HG02970 (cell line): ENCODE measurements around the gene LDHA.

Experiments
- ATAC-seq: cut with Tn5 transposase; IDR thresholded peaks from one replicate; pipeline ENCODE4 v1.9.1; 2021; ENCODE audit warnings: mild to moderate bottlenecking, moderate library complexity, moderate number of reproducible peaks; ENCODE audit not compliant: unreplicated experiment, low FRiP score

Gene LDHA

GRCh38 chr11:18394275-18394927 lies at the start of gene LDHA:
Gene LDHA, plus strand, starts transcription at chr11:18394563. Its CDS starts 2,280 bp downstream, at chr11:18396843.
- ATAC-seq: peak; percentile 62

- ATAC-seq: no peak
Measured at GRCh38 chr11:18347471-18348125, 46.8 kb upstream of the LDHA start.

- no peak for ATAC-seq
Measured at GRCh38 chr11:18352581-18352980, 41.8 kb upstream of the LDHA start.

GRCh38 chr11:18358646-18359045 lies 35.7 kb upstream of the LDHA start:
- no peak for ATAC-seq

- ATAC-seq: no peak
Measured at GRCh38 chr11:18361154-18361553, 33.2 kb upstream of the LDHA start.

GRCh38 chr11:18364495-18365073 lies 29.8 kb upstream of the LDHA start:
- no peak for ATAC-seq

GRCh38 chr11:18365741-18366140 lies 28.6 kb upstream of the LDHA start:
- no peak for ATAC-seq

- ATAC-seq: no peak
Measured at GRCh38 chr11:18366286-18366685, 28.1 kb upstream of the LDHA start.

GRCh38 chr11:18367431-18367830 lies 26.9 kb upstream of the LDHA start:
- no peak for ATAC-seq

GRCh38 chr11:18368221-18368620 lies 26.1 kb upstream of the LDHA start:
- ATAC-seq: no peak

- ATAC-seq: no peak
Measured at GRCh38 chr11:18369398-18369797, 25.0 kb upstream of the LDHA start.

- no peak for ATAC-seq
Measured at GRCh38 chr11:18371279-18371678, 23.1 kb upstream of the LDHA start.

- ATAC-seq: no peak
Measured at GRCh38 chr11:18372201-18372600, 22.2 kb upstream of the LDHA start.

GRCh38 chr11:18374956-18375355 lies 19.4 kb upstream of the LDHA start:
- no peak for ATAC-seq

GRCh38 chr11:18375941-18376340 lies 18.4 kb upstream of the LDHA start:
- no peak for ATAC-seq

- no peak for ATAC-seq
Measured at GRCh38 chr11:18379201-18379600, 15.2 kb upstream of the LDHA start.

- peak; percentile 82 for ATAC-seq
Measured at GRCh38 chr11:18383388-18384156, 10.8 kb upstream of the LDHA start.

- peak; percentile 46 for ATAC-seq
Measured at GRCh38 chr11:18384157-18384641, 10.2 kb upstream of the LDHA start.

GRCh38 chr11:18390088-18390487 lies 4.3 kb upstream of the LDHA start:
- no peak for ATAC-seq

GRCh38 chr11:18392434-18393321 lies 1.7 kb upstream of the LDHA start:
- no peak for ATAC-seq
